ENCODE data around the gene MAGOH. TPM values are rescaled to one million over a fixed set of nuclear protein-coding genes. Genes with fewer than 3 reads are reported as not detected.

The MAGOH gene
- total and polyA plus RNA-seq, 9 of the 15 experiments (the other 6 are each of a cell fraction or from before 2014, with no cell fraction given) = 102 to 342 (median 135) TPM

GRCh38 chr1:53284224-53285020 lies 46.1 kb upstream of the MAGOH start:
- Histone ChIP-seq H2AFZ (ENCODE audit: low read depth, low read length) (no peak overlapping the region), H3K27me3 (ENCODE audit: control insufficient read depth in 2 of 2, insufficient read depth in 2 of 2, low read length in 2 of 2) (no peaks in the 10 kb centered on the region), H3K4me3 (no peak overlapping the region), H3K27ac (ENCODE audit: extremely low read depth, low read depth, low read length) (no peak overlapping the region), H3K79me2 (ENCODE audit: control insufficient read depth, insufficient read depth, low read length) (no peaks in the 10 kb centered on the region), H3K36me3 (ENCODE audit: control insufficient read depth, insufficient read depth, low read length) (peaks cover 88% of the 10 kb centered on the region; the same call in 2 of the 3 replicates), H3K9me3 (replicated peaks; ENCODE audit: control insufficient read depth, insufficient read depth, low read depth, low read length) (no peaks in the 10 kb centered on the region), H3K9ac (ENCODE audit: insufficient read depth in 1 of 2, low read depth in 2 of 2, low read length in 2 of 2) (no peak overlapping the region), H3K4me2 (ENCODE audit: insufficient read depth, low read length) (no peak overlapping the region), H3K9me1 (ENCODE audit: control insufficient read depth, insufficient read depth, low read length) (no peaks in the 10 kb centered on the region), H3K4me1 (replicated peaks in 1 of 2; ENCODE audit: control insufficient read depth in 2 of 2, insufficient read depth in 2 of 2, low read length in 2 of 2) (no peaks in the 10 kb centered on the region), H4K20me1 (replicated peaks; ENCODE audit: control insufficient read depth, insufficient read depth, low read length) (peaks cover 4% of the 10 kb centered on the region; the same call in 1 of the 2 replicates)
- in situ Hi-C loops (cut with MboI) (no loop called here), intact Hi-C loops (cut with micrococcal nuclease) (no loop called here)
- BruUV-seq (replicated peaks) = no TSS peak
- ChIA-PET POLR2A (no interaction called here), CTCF (ENCODE audit: low intra/inter-chr PET ratio) (interaction anchor here (0.6 kb wide), 1 partner anchor 422 kb away, joined by 3 read pairs; no protein-coding TSS in a partner anchor)
- ATAC-seq (no peak), DNase-seq (ENCODE audit: extremely low read depth in 1 of 4, low spot score in 3 of 4) (no peak), FAIRE-seq (peak; percentile 32)
- WGBS (ENCODE audit: insufficient coverage, low coverage, missing lambda C conversion rate) = 96% methylated on average over 8 of the region's 8 CpGs
- TF ChIP-seq, protein P1, sequence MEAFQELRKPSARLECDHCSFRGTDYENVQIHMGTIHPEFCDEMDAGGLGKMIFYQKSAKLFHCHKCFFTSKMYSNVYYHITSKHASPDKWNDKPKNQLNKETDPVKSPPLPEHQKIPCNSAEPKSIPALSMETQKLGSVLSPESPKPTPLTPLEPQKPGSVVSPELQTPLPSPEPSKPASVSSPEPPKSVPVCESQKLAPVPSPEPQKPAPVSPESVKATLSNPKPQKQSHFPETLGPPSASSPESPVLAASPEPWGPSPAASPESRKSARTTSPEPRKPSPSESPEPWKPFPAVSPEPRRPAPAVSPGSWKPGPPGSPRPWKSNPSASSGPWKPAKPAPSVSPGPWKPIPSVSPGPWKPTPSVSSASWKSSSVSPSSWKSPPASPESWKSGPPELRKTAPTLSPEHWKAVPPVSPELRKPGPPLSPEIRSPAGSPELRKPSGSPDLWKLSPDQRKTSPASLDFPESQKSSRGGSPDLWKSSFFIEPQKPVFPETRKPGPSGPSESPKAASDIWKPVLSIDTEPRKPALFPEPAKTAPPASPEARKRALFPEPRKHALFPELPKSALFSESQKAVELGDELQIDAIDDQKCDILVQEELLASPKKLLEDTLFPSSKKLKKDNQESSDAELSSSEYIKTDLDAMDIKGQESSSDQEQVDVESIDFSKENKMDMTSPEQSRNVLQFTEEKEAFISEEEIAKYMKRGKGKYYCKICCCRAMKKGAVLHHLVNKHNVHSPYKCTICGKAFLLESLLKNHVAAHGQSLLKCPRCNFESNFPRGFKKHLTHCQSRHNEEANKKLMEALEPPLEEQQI (IDR thresholded peaks at IDR 0.05) = no peak
- TF ChIP-seq, protein P2, sequence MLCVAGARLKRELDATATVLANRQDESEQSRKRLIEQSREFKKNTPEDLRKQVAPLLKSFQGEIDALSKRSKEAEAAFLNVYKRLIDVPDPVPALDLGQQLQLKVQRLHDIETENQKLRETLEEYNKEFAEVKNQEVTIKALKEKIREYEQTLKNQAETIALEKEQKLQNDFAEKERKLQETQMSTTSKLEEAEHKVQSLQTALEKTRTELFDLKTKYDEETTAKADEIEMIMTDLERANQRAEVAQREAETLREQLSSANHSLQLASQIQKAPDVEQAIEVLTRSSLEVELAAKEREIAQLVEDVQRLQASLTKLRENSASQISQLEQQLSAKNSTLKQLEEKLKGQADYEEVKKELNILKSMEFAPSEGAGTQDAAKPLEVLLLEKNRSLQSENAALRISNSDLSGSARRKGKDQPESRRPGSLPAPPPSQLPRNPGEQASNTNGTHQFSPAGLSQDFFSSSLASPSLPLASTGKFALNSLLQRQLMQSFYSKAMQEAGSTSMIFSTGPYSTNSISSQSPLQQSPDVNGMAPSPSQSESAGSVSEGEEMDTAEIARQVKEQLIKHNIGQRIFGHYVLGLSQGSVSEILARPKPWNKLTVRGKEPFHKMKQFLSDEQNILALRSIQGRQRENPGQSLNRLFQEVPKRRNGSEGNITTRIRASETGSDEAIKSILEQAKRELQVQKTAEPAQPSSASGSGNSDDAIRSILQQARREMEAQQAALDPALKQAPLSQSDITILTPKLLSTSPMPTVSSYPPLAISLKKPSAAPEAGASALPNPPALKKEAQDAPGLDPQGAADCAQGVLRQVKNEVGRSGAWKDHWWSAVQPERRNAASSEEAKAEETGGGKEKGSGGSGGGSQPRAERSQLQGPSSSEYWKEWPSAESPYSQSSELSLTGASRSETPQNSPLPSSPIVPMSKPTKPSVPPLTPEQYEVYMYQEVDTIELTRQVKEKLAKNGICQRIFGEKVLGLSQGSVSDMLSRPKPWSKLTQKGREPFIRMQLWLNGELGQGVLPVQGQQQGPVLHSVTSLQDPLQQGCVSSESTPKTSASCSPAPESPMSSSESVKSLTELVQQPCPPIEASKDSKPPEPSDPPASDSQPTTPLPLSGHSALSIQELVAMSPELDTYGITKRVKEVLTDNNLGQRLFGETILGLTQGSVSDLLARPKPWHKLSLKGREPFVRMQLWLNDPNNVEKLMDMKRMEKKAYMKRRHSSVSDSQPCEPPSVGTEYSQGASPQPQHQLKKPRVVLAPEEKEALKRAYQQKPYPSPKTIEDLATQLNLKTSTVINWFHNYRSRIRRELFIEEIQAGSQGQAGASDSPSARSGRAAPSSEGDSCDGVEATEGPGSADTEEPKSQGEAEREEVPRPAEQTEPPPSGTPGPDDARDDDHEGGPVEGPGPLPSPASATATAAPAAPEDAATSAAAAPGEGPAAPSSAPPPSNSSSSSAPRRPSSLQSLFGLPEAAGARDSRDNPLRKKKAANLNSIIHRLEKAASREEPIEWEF (CRISPR knock-in tag; IDR thresholded peaks at IDR 0.05) = no peak
- TF ChIP-seq ZFP36 (IDR thresholded peaks at IDR 0.05; ENCODE audit: low read depth, low read length, partially characterized antibody) (peak; percentile 41), BCOR (IDR thresholded peaks at IDR 0.05) (peak; percentile 58; the same call in 1 of the 2 replicates), SMARCC2 (IDR thresholded peaks at IDR 0.05; ENCODE audit: low read depth) (no peak), RBM25 (IDR thresholded peaks at IDR 0.05; ENCODE audit: low read depth, low read length, severe bottlenecking) (peak; percentile 43), TRIM28 (IDR thresholded peaks at IDR 0.05) (no peak), ZNF707 (CRISPR knock-in tag; conservative IDR thresholded peaks at IDR 0.05) (no peak), EHMT2 (IDR thresholded peaks at IDR 0.05) (no peak), TOE1 (IDR thresholded peaks at IDR 0.05; ENCODE audit: borderline replicate concordance) (no peak), TOE1 (CRISPR knock-in tag; IDR thresholded peaks at IDR 0.05; ENCODE audit: borderline replicate concordance, low read depth) (no peak), HDAC3 (IDR thresholded peaks at IDR 0.05; ENCODE audit: borderline replicate concordance, partially characterized antibody) (no peak), MLX (CRISPR knock-in tag; conservative IDR thresholded peaks at IDR 0.05) (no peak)

Data from K562 (cell line).